Prostate gland (tissue), 2 donors: ENCODE measurements around the gene JDP2. TPM values are rescaled to one million over a fixed set of nuclear protein-coding genes. Genes with fewer than 3 reads are reported as not detected.

Experiments used
- DNase-seq: peaks from one replicate; pipeline ENCODE4 v3.0.0-alpha.2; 2019; ENCODE audit warnings: low spot score
- H3K27ac ChIP-seq, 2 donors: fragments of 200-600 bp; sonication (generic); 2 replicates each; pipeline ENCODE4 v1.5.1; 2017 to 2019
- H3K27me3 ChIP-seq: fragments of 200-600 bp; sonication (generic); replicated peaks from 2 replicates; pipeline ENCODE4 v1.5.1; 2019; ENCODE audit not compliant: insufficient read depth
- H3K36me3 ChIP-seq, 2 donors: fragments of 200-600 bp; sonication (generic); 1 replicate in 1 of 2; 2 replicates in 1 of 2; pipeline versions ENCODE4 v1.5.1 to v1.8.1; 2017 to 2019
- H3K4me1 ChIP-seq: fragments of 200-600 bp; sonication (generic); replicated peaks from 2 replicates; pipeline ENCODE4 v1.5.1; 2019
- H3K4me3 ChIP-seq, 2 donors: fragments of 200-600 bp; sonication (generic); 2 replicates each; pipeline ENCODE4 v1.5.1; 2017 to 2019
- H3K9me3 ChIP-seq: fragments of 200-600 bp; sonication (generic); 2 replicates; pipeline ENCODE4 v1.5.1; 2017
- POLR2A ChIP-seq: fragments of 450-650 bp; IDR thresholded peaks from one replicate; pipeline ENCODE4 v1.6.1; 2016; ENCODE audit warnings: antibody characterized with exemption, mild to moderate bottlenecking
- POLR2AphosphoS5 ChIP-seq: sonication (generic); formaldehyde crosslinking; IDR thresholded peaks from one replicate; pipeline ENCODE4 v1.6.1; 2017; ENCODE audit warnings: antibody characterized with exemption
- WGBS: methylation state at CpG from one replicate; pipeline ENCODE4 v1.1.5; 2018; 5-methylcytosine and 5-hydroxymethylcytosine counted together
- intact Hi-C: fragments of 100-400 bp; cut with DNase I; formaldehyde crosslinking; loops from one replicate; pipeline ENCODE4 v1.14.2; 2022
- total RNA-seq, 2 donors: library from RNA; depleted of rRNA; stranded (reverse); fragments of >200 nt; gene quantifications; one replicate each; pipeline ENCODE4 v1.1.0, GENCODE V29; 2016
- TF ChIP-seq, protein P1 (sequence below), 4 experiments: fragments of 200-600 bp in 2 of 4; fragments of 450-650 bp in 2 of 4; sonication (generic) in 2 of 4; IDR thresholded peaks; 1 replicate in 3 of 4; 2 replicates in 1 of 4; pipeline ENCODE4 v1.5.1; 2016 to 2019; ENCODE audit warnings: antibody characterized with exemption in 4 of 4, mild to moderate bottlenecking in 2 of 4, moderate library complexity in 2 of 4

JDP2 gene
- total RNA-seq, 2 donors from 2014 or later, result 27.1 to 34.0 TPM

DNA sequence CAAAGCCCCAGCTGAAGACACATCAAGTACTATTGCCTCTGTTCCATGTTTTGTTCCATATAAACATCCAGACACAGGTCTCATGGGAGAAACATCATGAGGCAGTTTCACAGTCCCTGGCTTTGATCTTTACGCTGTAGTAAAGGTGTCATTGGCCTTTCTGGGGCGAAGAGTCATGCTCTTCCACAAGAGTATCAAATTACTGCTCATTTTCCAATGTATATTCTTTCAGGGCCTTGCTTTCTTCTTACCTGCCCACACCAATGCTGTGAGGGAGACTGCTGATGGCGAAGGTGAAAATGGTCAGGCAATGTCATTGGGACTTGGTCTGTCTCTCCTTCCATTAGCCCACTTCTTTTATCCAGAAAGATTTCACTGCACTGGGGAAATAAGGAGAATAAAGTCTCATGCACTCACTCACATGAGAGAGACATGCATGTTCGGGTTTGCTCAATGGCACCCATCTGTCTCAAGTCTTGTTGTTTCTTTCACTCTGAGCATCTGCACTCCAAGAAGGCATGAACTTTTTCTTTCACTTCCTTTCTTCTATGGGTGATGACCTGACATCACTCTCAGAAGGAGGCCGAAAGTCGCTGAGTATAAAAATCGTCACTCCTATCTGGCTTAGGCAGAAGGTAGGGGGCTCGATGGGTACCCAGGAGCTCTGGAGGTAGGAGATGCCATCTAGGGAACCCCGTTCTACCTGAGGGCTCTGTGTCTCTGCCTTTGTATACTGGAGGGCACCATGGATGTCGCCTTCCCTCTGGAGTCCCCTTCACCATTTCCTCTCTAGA, 1.3 kb upstream of the JDP2 start:
- Histone ChIP-seq H3K9me3 (no peaks in the 10 kb centered on the region), H3K27me3 (no peaks in the 10 kb centered on the region), H3K4me3 (no peak overlapping the region), H3K27ac (peak overlapping the region; percentile 81 to 83), H3K36me3 (no peaks in the 10 kb centered on the region), H3K4me1 (peaks cover 9% of the 10 kb centered on the region)
- TF ChIP-seq, protein P1, sequence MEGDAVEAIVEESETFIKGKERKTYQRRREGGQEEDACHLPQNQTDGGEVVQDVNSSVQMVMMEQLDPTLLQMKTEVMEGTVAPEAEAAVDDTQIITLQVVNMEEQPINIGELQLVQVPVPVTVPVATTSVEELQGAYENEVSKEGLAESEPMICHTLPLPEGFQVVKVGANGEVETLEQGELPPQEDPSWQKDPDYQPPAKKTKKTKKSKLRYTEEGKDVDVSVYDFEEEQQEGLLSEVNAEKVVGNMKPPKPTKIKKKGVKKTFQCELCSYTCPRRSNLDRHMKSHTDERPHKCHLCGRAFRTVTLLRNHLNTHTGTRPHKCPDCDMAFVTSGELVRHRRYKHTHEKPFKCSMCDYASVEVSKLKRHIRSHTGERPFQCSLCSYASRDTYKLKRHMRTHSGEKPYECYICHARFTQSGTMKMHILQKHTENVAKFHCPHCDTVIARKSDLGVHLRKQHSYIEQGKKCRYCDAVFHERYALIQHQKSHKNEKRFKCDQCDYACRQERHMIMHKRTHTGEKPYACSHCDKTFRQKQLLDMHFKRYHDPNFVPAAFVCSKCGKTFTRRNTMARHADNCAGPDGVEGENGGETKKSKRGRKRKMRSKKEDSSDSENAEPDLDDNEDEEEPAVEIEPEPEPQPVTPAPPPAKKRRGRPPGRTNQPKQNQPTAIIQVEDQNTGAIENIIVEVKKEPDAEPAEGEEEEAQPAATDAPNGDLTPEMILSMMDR (IDR thresholded peaks at IDR 0.05), result no peak
- TF ChIP-seq POLR2AphosphoS5 (no peak), POLR2A (no peak)
- no peak for DNase-seq
- intact Hi-C loops, result loop anchor here (2.0 to 10.0 kb wide), 4 partner anchors 26 to 112 kb away; no protein-coding TSS in a partner anchor
- WGBS, result 92% methylated on average over 10 of the region's 10 CpGs

DNA sequence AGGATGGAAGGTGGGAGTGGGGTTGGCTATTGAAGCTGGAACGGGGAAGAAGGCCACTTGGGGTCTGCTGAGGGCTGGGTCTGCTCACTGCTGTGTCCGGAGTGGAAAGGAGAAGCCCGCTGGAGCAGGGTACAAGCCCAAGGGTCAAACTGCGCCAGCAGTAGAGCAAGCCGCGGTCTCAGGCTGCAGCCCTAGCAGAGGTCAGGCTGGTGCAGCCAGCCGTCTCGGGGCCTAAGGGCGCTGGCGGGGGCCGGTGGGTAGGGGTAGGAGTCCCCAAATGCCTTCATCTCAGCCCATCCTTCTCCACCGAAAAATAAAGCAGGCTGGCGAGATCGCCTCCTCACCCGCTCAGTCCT, 718 bp upstream of the JDP2 start:
- Histone ChIP-seq H3K36me3 (no peaks in the 10 kb centered on the region), H3K4me3 (peak overlapping the region; percentile 62 to 63), H3K27ac (peak overlapping the region; percentile 81 to 83), H3K9me3 (no peaks in the 10 kb centered on the region), H3K4me1 (peaks cover 9% of the 10 kb centered on the region), H3K27me3 (no peaks in the 10 kb centered on the region)
- 36% methylated on average over 15 of the region's 15 CpGs for WGBS
- TF ChIP-seq, protein P1 (IDR thresholded peaks at IDR 0.05), result no peak
- TF ChIP-seq POLR2A (no peak), POLR2AphosphoS5 (no peak)
- no peak for DNase-seq
- intact Hi-C loops, result loop anchor here (2.0 to 10.0 kb wide), 4 partner anchors 26 to 112 kb away; no protein-coding TSS in a partner anchor

DNA sequence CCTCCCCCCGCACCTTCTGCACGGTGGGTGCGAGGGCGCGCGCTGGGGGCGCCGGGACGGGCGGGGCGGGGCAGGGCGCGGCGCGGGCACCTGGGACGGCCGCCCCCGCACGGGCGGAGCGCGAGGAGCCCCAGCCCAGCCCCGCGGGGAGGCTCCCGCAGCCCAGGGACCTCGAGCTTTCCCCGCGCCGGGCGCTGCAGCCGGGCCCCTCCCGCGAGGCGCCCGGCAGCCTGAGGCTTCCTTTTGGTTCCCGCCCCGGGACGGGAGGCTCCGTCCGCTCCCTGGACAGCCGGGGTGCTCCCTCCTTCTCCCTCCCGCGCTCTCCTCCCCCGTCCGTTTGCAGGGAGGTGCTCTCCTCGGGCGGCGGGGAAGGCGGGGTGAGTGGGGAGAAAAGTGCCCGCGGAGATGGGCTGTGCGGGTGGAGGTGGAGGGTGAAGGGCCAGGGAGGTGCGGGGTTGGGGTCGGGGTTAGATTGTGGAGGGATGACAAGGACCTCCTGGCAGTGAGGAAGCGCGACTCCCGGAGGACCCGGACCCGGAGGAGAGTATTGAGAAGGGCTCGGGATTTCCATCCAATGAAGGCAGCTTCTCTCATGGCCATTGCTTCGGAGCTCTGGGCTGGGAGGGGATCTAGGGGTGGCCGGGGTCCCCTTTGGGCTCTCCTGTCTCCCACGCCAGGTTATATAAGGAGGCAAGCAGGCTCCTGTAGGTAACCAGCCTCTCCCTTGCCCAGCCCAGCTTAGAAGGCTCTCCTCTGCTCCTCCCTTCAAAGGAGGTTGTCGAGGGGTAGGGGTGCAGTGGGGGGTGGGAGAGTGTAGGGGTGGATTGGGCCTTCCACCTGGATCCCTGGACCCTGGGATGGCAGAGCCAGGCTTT, 645 bp downstream of the JDP2 start:
- Histone ChIP-seq H3K27me3 (no peaks in the 10 kb centered on the region), H3K4me1 (peaks cover 9% of the 10 kb centered on the region), H3K9me3 (no peaks in the 10 kb centered on the region), H3K27ac (peak overlapping the region; percentile 57 to 65), H3K36me3 (no peaks in the 10 kb centered on the region), H3K4me3 (peak overlapping the region; percentile 62 to 63)
- no peak for DNase-seq
- intact Hi-C loops, result loop anchor here (5.0 to 10.0 kb wide), 2 partner anchors 39 to 114 kb away; no protein-coding TSS in a partner anchor
- TF ChIP-seq, protein P1 (IDR thresholded peaks at IDR 0.05), result no peak
- TF ChIP-seq POLR2AphosphoS5 (no peak), POLR2A (no peak)
- WGBS, result 3% methylated on average over 54 of the region's 64 CpGs

DNA sequence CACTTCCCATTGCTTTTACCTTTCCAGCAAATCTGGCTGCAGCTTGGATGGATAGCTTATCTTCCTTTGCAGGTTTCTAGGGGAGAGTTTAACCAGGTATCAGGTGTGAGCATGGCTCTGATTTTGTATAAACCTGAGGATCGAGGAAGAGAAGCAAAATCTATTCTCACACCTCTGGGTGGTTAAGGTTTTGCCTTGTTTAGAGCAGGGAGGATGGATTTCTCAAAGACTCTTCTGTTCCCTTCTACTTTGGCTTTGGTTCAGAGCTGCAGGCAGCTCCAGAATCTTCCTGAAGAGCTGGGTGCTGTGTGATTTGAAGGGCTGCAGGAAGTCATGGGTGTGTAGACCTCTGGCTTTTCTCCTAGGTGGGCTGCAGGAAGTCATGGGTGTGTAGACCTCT, 1.7 kb downstream of the JDP2 start:
- peaks cover 9% of the 10 kb centered on the region for H3K4me1 ChIP-seq
- peak overlapping the region; percentile 62 to 63 for H3K4me3 ChIP-seq
- intact Hi-C loops, result loop anchor here (5.0 to 10.0 kb wide), 2 partner anchors 38 to 115 kb away; no protein-coding TSS in a partner anchor

More for the DNA sequence above, 1.7 kb downstream of the JDP2 start:
- WGBS, result 28% methylated on average over 1 of the region's 1 CpG
- TF ChIP-seq, protein P1 (IDR thresholded peaks at IDR 0.05), result no peak
- TF ChIP-seq POLR2AphosphoS5, result no peak
- TF ChIP-seq POLR2A, result no peak
- Histone ChIP-seq H3K9me3 (no peaks in the 10 kb centered on the region), H3K36me3 (no peaks in the 10 kb centered on the region), H3K27ac (peak overlapping the region; percentile 57 to 65), H3K27me3 (no peaks in the 10 kb centered on the region)
- DNase-seq, result no peak
